ENCODE data around the gene OLFM1.

DNA sequence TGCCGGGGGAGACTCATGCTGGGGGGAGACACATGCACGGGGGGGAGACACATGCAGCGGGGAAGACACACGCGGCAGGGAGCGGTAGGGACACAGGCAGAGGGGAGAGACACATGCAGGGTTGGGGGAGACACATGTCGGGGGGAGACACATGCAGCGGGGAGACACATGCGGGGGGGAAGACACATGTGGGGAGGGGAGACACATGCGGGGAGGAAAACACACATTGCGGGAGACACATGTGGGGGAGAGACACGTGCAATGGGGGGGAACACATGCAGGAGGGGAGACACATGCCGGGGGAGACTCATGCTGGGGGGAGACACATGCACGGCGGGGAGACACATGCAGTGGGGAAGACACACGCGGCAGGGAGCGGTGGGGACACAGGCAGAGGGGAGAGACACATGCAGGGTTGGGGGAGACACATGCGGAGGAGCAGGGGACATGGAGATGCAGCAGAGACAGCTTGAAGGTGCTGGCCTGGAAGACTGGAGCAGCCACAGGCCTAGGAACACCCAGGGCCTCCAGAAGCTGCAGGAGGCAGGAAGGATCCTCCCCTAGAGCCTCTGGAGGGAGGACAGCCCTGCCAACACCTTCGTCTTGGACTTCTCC, 20.3 kb upstream of the OLFM1 start:
- TF ChIP-seq, protein P1, sequence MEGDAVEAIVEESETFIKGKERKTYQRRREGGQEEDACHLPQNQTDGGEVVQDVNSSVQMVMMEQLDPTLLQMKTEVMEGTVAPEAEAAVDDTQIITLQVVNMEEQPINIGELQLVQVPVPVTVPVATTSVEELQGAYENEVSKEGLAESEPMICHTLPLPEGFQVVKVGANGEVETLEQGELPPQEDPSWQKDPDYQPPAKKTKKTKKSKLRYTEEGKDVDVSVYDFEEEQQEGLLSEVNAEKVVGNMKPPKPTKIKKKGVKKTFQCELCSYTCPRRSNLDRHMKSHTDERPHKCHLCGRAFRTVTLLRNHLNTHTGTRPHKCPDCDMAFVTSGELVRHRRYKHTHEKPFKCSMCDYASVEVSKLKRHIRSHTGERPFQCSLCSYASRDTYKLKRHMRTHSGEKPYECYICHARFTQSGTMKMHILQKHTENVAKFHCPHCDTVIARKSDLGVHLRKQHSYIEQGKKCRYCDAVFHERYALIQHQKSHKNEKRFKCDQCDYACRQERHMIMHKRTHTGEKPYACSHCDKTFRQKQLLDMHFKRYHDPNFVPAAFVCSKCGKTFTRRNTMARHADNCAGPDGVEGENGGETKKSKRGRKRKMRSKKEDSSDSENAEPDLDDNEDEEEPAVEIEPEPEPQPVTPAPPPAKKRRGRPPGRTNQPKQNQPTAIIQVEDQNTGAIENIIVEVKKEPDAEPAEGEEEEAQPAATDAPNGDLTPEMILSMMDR (IDR thresholded peaks at IDR 0.05; ENCODE audit: insufficient read depth, low read depth, low read length), result no peak
- no peak for TF ChIP-seq EZH2 (IDR thresholded peaks at IDR 0.05; ENCODE audit: insufficient read depth, low read length)

Data from astrocyte (in vitro differentiated cells and primary cell).